PC-9 (cell line): ENCODE data around the gene TBCD.

Source experiments
- CTCF ChIP-seq: fragments of 200-600 bp; sonication (generic); conservative IDR thresholded peaks from 2 replicates; pipeline ENCODE4 v1.6.1; 2017; ENCODE audit warnings: mixed run types, antibody characterized with exemption, mild to moderate bottlenecking, moderate library complexity
- EZH2 ChIP-seq: fragments of 200-600 bp; sonication (generic); IDR thresholded peaks from 2 replicates; pipeline ENCODE4 v1.8.0; 2017; ENCODE audit warnings: antibody characterized with exemption, low read depth

GRCh38 chr17:82948081-82948511 is 196.2 kb downstream of the TBCD start:
- TF ChIP-seq CTCF (no peak), EZH2 (no peak)
